Measurements from ENCODE around the gene TGIF2.
"Not testable (repeated sequence)": the region's sequence is repeated elsewhere in the genome, so short reads cannot be mapped to it uniquely, and the experiment has no call there.

Gene TGIF2

DNA sequence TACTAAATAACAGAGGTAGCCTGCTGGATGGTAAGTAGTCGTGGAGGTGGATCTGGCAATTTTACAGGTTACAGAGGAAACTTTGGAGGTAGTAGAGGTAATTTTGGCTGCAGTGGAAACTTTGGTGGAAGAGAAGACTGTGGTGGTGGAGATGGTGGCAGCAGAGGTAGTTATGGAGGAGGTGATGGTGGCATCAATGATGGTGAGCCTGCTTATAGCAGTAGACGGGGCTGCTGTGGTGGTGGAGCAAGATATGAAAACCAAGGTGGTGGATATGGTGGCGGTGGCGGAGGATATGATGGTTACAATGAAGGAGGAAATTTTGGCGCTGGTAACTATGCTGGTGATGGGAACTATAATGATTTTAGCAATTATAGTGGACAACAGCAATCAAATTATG is 47.5 kb downstream of the TGIF2 start:
- no peak for DNase-seq

DNA sequence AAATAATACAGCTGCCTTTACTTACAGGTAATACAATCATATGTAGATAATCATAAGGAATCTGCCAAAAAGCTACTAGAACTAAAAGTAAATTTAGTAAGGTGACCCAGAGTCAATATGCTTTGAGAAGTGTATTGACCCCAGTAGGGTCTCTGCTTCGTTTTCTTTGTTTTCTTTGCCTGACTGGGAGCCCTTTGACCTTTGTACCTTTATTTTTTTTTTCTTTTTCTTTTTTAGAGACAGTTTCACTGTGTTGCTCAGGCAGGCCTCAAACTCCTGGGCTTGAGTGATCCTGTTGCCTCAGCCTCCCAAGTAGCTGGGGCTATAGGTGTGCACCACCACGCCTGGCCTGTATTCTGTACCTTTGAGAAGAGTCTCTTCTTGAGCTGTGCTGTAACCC is 50.0 kb downstream of the TGIF2 start:
- DNase-seq: no peak

DNA sequence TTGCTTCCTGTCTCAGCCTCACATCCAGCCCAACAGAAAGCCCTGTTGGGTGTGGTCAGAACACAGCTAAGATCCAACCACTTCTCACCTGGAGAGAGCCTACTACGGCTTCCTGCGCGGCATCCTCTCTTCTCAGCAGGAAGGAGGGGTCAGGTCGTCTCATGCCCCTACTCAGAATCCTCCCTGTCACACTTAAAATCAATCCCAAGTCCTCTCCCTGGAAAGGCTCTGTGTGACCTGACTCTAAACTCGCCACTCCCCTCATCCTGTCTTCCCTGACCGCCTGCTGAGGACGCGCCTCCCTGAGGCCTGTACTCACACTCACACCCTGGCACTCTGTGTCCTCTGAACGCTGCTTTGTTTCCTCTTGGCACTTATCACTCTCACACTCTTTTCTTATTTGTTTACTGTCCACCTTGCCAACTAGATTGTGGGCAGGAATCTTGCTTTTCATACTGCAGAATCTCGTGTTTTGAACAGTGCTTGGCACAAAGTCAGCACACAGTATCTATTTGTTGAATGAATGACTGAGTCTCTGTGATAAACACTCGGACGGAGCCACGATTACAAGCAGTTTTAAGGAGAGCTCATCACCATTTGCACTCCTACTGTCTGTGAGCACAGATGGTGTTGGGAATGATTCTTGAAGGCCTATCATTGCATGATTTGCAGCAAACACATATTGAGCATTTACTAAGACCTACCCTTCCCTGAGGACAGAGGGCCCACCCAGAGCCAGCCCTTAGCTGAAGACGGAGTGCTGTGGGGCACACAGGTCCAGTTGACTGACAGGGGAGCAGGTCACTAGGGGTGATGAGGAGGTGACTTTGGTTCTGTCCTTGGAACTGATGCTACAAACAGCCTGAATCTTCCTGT is 50.9 kb downstream of the TGIF2 start:
- no peak for DNase-seq

DNA sequence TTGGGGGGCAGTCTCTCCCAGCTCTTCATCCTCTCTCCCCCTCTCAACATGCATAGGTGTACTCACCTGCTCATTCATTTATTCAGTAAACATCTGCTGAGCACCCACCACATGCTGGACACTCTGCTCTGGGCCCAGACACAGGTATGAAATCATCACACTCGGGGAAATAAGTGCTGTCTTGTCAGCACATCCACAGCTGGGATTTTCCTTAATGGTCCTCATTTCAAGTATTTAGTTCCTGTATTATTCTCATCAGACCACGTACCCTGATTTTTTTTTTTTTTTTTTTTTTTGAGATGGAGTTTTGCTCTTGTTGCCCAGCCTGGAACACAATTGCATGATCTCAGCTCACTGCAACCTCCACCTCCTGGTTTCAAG is 51.5 kb downstream of the TGIF2 start:
- no peak for DNase-seq

DNA sequence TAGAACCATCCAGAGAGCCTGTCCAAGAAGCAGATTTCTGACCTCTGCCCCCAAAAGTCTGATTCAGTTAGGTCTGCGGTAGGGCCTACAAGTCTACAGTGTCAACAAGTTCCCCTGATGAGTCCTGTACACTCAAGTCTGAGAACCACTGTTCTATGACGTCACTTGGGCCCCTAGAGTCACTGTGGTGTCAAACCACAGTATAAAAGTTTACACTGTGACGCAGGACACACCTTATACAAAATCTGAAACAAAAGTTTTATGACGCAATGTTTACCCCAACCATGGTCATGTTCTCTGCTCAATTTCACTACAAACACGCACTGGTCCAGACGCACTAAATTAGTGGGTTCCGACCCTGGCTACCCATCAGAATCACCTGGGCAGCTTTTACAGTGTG is 54.7 kb downstream of the TGIF2 start:
- no peak for DNase-seq

- DNase-seq: no peak
Observed at GRCh38 chr20:36629719-36630681, 56.6 kb downstream of the TGIF2 start.

- DNase-seq: peak; percentile 44 to 53
Observed at GRCh38 chr20:36631646-36632045, 58.2 kb downstream of the TGIF2 start.

GRCh38 chr20:36632147-36632486 is 58.7 kb downstream of the TGIF2 start:
- no peak for DNase-seq

DNA sequence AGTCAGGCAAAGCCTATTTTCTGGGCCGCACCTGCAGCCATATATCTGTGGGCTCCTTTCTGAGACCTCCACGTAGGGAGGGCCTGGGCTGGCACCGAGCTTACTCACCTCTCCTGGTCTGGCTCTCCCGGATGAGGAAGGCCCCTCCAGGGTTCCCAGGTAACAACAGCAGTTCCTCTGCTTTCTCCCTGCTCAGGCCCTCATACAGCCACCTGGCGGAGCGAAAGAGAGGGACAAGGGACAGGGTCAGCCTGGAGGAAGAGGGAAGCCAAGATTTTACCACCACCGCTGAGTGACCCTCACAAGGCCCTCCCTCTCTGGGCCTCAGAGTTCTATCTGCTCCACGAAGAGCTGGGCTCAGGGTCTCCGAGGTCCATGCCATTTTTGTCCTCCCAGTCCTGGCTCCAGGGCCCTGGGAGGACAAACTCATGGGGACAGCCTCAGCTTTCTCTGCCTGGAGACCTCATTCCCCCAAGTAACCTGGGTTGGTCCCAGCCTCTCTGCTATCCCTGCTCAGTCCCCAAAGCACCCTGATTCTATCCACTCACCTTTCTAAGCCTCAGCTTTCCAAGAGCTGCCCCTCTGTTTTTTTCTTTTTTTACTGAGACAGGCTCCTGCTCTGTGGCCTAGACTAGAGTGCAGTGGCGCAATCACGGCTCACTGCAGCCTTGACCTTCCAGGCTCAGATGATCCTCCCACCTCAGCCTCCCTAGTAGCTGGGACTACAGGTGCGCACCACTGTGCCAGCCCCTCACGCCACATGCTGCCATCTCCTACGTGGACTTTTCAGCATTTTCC is 59.3 kb downstream of the TGIF2 start:
- DNase-seq: no peak

GRCh38 chr20:36633285-36633772 is 59.9 kb downstream of the TGIF2 start:
- DNase-seq: no peak

- DNase-seq: no peak
Observed at GRCh38 chr20:36634342-36634741, 60.9 kb downstream of the TGIF2 start.

- DNase-seq: not testable (repeated sequence)
Observed at GRCh38 chr20:36638876-36639400, 65.5 kb downstream of the TGIF2 start.

- no peak for DNase-seq
Observed at GRCh38 chr20:36641506-36641843, 68.1 kb downstream of the TGIF2 start.

GRCh38 chr20:36642136-36642535 is 68.7 kb downstream of the TGIF2 start:
- DNase-seq: peak; percentile 16 to 24

All from inflammatory macrophage treated with lipopolysaccharide for 1 hour (primary cell).